Sigmoid colon (tissue), 7 donors: ENCODE results near the gene RIMBP2. TPM values are rescaled to one million over a fixed set of nuclear protein-coding genes. Genes with fewer than 3 reads are reported as not detected.

Experiments used
- DNase-seq: peaks from one replicate; pipeline ENCODE4 v3.0.0-alpha.2; 2019
- H3K27ac ChIP-seq, 4 donors: fragments of 200-600 bp; sonication (generic); one replicate each; pipeline ENCODE4 v1.5.1; 2016 to 2019; ENCODE audit warnings: mild to moderate bottlenecking in 1 of 4
- H3K27me3 ChIP-seq, 3 donors: fragments of 200-600 bp; sonication (generic); one replicate each; pipeline ENCODE4 v1.5.1; 2019; ENCODE audit warnings: mild to moderate bottlenecking in 1 of 3
- H3K36me3 ChIP-seq, 4 donors: fragments of 200-600 bp; sonication (generic); one replicate each; pipeline ENCODE4 v1.5.1; 2016 to 2019
- H3K4me1 ChIP-seq, 4 donors: fragments of 200-600 bp; sonication (generic); one replicate each; pipeline ENCODE4 v1.5.1; 2017 to 2019
- H3K4me3 ChIP-seq, 4 donors: fragments of 200-600 bp; sonication (generic); one replicate each; pipeline ENCODE4 v1.5.1; 2017 to 2019; ENCODE audit warnings: mild to moderate bottlenecking in 2 of 4, moderate library complexity in 1 of 4
- H3K9me3 ChIP-seq, 4 donors: fragments of 200-600 bp in 3 of 4; sonication (generic) in 3 of 4; one replicate each; pipeline versions ENCODE4 v1.5.1 to v1.6.1; 2013 to 2019
- EP300 ChIP-seq, 4 donors: sonication (generic); formaldehyde crosslinking; IDR thresholded peaks; one replicate each; pipeline ENCODE4 v1.6.1; 2017; ENCODE audit warnings: antibody characterized with exemption in 4 of 4
- POLR2A ChIP-seq, 2 donors: fragments of 450-650 bp; IDR thresholded peaks; one replicate each; pipeline ENCODE4 v1.6.1; 2016; ENCODE audit warnings: antibody characterized with exemption in 2 of 2, mild to moderate bottlenecking in 2 of 2, moderate library complexity in 2 of 2
- POLR2AphosphoS5 ChIP-seq, 4 donors: sonication (generic); formaldehyde crosslinking; IDR thresholded peaks; one replicate each; pipeline ENCODE4 v1.6.1; 2017; ENCODE audit warnings: antibody characterized with exemption in 4 of 4
- WGBS, 2 donors: extraction: QIAGEN DNeasy Blood & Tissue Kit; methylation state at CpG; one replicate each; pipeline ENCODE4 v1.1.7; 2013; 5-methylcytosine and 5-hydroxymethylcytosine counted together
- intact Hi-C: fragments of 100-400 bp; cut with DNase I; formaldehyde crosslinking; loops from one replicate; pipeline ENCODE4 v1.15.1; 2023
- polyA plus RNA-seq, 3 donors: library from polyadenylated mRNA; stranded (reverse); fragments of 200-250 nt; gene quantifications; one replicate each; pipeline ENCODE4 v1.2.3, GENCODE V29; 2013
- total RNA-seq, 4 donors: library from RNA; depleted of rRNA; stranded (reverse); fragments of >200 nt; gene quantifications; one replicate each; pipeline ENCODE4 v1.1.0, GENCODE V29; 2016
- TF ChIP-seq, protein P1 (sequence below), 4 experiments: fragments of 450-650 bp in 3 of 4; fragments of 200-600 bp in 1 of 4; IDR thresholded peaks; one replicate each; pipeline ENCODE4 v1.5.1; 2016 to 2019; ENCODE audit warnings: antibody characterized with exemption in 4 of 4, mild to moderate bottlenecking in 3 of 4, moderate library complexity in 2 of 4
- donor health status: healthy with polysubstance abuse.
- donor health status: Bipolar disorder and iron deficiency.
- donor health status: healthy.

RIMBP2 gene
- total and polyA plus RNA-seq, 7 donors = under 0.01 to 5.5 (median 1.4) TPM

DNA sequence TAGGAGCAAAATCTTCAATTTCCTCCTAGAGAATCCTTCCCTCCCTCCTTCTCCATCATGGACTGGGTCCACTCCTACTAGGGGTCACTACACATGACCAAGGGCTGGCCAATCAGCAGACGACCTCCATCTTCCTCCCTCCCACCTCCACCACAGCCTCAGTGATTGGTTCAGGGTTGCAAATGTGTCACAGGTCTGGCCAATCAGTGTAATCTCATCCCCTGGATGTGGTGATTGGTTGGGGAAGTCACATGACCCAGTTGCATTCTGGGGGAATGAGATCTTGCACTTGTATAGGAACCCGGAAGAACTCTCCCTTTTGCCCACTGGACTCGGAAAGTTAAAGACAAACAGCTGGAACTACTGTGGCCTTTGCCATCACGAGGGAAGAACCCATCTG, 209.3 kb downstream of the RIMBP2 start:
- WGBS, 2 donors = 79 to 84% methylated on average over 4 of the region's 4 CpGs

DNA sequence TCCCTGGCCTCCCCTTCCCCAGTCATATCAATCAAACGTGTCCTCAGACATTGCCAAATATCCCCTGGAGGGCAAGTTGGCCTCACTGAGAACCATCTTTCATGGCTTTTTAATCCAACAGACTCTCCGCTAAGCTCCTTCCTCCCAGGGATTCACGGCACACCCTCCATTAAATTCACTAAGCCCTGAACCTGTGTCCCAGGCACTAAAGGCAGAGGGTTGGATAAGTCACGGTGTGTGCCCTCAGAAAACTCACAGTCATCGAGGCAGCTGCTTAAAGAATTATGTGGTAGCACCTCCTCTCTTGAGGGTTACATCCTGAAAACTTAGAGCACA, 211.3 kb downstream of the RIMBP2 start:
- WGBS, 2 donors = 74 to 88% methylated on average over 5 of the region's 5 CpGs
- Histone ChIP-seq H3K36me3 (no peaks in the 10 kb centered on the region), H3K9me3 (no peaks in the 10 kb centered on the region), H3K27ac (no peak overlapping the region), H3K27me3 (peaks cover 0 to 3% (median 0%) of the 10 kb centered on the region in 3 donors), H3K4me3 (no peak overlapping the region), H3K4me1 (no peaks in the 10 kb centered on the region)
- DNase-seq = no peak
- TF ChIP-seq POLR2AphosphoS5 (IDR thresholded peaks at IDR 0.05) (no peak), EP300 (IDR thresholded peaks at IDR 0.05) (no peak), POLR2A (IDR thresholded peaks at IDR 0.05) (no peak)
- TF ChIP-seq, protein P1, sequence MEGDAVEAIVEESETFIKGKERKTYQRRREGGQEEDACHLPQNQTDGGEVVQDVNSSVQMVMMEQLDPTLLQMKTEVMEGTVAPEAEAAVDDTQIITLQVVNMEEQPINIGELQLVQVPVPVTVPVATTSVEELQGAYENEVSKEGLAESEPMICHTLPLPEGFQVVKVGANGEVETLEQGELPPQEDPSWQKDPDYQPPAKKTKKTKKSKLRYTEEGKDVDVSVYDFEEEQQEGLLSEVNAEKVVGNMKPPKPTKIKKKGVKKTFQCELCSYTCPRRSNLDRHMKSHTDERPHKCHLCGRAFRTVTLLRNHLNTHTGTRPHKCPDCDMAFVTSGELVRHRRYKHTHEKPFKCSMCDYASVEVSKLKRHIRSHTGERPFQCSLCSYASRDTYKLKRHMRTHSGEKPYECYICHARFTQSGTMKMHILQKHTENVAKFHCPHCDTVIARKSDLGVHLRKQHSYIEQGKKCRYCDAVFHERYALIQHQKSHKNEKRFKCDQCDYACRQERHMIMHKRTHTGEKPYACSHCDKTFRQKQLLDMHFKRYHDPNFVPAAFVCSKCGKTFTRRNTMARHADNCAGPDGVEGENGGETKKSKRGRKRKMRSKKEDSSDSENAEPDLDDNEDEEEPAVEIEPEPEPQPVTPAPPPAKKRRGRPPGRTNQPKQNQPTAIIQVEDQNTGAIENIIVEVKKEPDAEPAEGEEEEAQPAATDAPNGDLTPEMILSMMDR (IDR thresholded peaks at IDR 0.05) = no peak
- intact Hi-C loops = no loop called here

More for the DNA sequence above, 209.3 kb downstream of the RIMBP2 start:
- no peaks in the 10 kb centered on the region for H3K36me3 ChIP-seq
- no peak overlapping the region for H3K27ac ChIP-seq
- H3K4me1 ChIP-seq = no peaks in the 10 kb centered on the region
- no peak for TF ChIP-seq POLR2AphosphoS5 (IDR thresholded peaks at IDR 0.05)
- TF ChIP-seq POLR2A (IDR thresholded peaks at IDR 0.05) = no peak
- TF ChIP-seq EP300 (IDR thresholded peaks at IDR 0.05) = no peak
- TF ChIP-seq, protein P1 (IDR thresholded peaks at IDR 0.05) = no peak
- intact Hi-C loops = no loop called here
- H3K9me3 ChIP-seq = no peaks in the 10 kb centered on the region
- DNase-seq = no peak
- peaks cover 0 to 3% (median 0%) of the 10 kb centered on the region in 3 donors for H3K27me3 ChIP-seq
- no peak overlapping the region for H3K4me3 ChIP-seq

GRCh38 chr12:130504110-130504839, 211.8 kb downstream of the RIMBP2 start:
- H3K36me3 ChIP-seq = no peaks in the 10 kb centered on the region
- TF ChIP-seq POLR2A (IDR thresholded peaks at IDR 0.05) = no peak
- TF ChIP-seq, protein P1 (IDR thresholded peaks at IDR 0.05) = no peak
- no peak for TF ChIP-seq POLR2AphosphoS5 (IDR thresholded peaks at IDR 0.05)
- TF ChIP-seq EP300 (IDR thresholded peaks at IDR 0.05) = no peak
- no peak for DNase-seq
- no peaks in the 10 kb centered on the region for H3K4me1 ChIP-seq
- peaks cover 0 to 3% (median 0%) of the 10 kb centered on the region in 3 donors for H3K27me3 ChIP-seq
- WGBS, 2 donors = 80 to 87% methylated on average over 18 of the region's 18 CpGs
- no peaks in the 10 kb centered on the region for H3K9me3 ChIP-seq
- intact Hi-C loops = no loop called here
- H3K27ac ChIP-seq = no peak overlapping the region
- H3K4me3 ChIP-seq = no peak overlapping the region

GRCh38 chr12:130501821-130502220, 214.3 kb downstream of the RIMBP2 start:
- Histone ChIP-seq H3K27me3 (no peaks in the 10 kb centered on the region), H3K4me3 (no peak overlapping the region), H3K27ac (no peak overlapping the region), H3K36me3 (no peaks in the 10 kb centered on the region), H3K4me1 (no peaks in the 10 kb centered on the region), H3K9me3 (no peaks in the 10 kb centered on the region)
- intact Hi-C loops = no loop called here
- no peak for DNase-seq
- 89 to 93% methylated on average over 8 of the region's 8 CpGs for WGBS, 2 donors
- TF ChIP-seq POLR2A (IDR thresholded peaks at IDR 0.05) (no peak), EP300 (IDR thresholded peaks at IDR 0.05) (no peak), POLR2AphosphoS5 (IDR thresholded peaks at IDR 0.05) (no peak)
- TF ChIP-seq, protein P1 (IDR thresholded peaks at IDR 0.05) = no peak
